GM21526 (cell line): ENCODE data around the gene ST6GALNAC1.

Experiments
- ATAC-seq: cut with Tn5 transposase; IDR thresholded peaks from one replicate; pipeline ENCODE4 v1.9.1; 2021; ENCODE audit warnings: moderate library complexity; ENCODE audit not compliant: unreplicated experiment, low FRiP score

ST6GALNAC1 gene

GRCh38 chr17:76643553-76644148 lies at the start of gene ST6GALNAC1:
ST6GALNAC1 (minus strand) TSS chr17:76643757; CDS start chr17:76643638, 119 bp downstream.
- no peak for ATAC-seq

- ATAC-seq = no peak
Observed at GRCh38 chr17:76691379-76692191, 48.0 kb upstream of the ST6GALNAC1 start.

- no peak for ATAC-seq
Observed at GRCh38 chr17:76690596-76691280, 47.2 kb upstream of the ST6GALNAC1 start.

- ATAC-seq = no peak
Observed at GRCh38 chr17:76689859-76690258, 46.3 kb upstream of the ST6GALNAC1 start.

DNA sequence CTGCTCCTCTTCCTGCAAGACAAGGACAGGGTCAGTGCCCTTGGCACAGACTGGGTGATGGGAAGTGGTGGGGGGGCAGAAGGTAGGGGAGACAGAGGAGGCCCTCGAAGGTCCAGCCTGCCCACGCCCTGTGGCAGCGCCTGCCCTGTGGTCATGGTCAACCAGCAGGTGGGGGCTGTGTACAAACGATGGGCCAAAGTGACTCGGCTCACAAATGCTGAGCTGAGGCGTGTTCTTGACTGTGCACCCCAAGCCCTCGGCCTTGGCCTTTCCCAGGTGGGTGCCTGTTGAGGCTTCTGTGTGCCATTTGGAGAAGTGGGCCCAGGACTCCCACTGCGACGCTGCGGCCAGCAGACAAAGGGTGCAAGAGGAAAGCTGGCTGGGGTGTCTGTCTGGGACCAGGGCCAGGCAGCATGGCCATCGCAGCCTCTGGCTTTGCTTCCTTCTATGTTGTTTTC lies 44.6 kb upstream of the ST6GALNAC1 start:
- ATAC-seq = no peak

DNA sequence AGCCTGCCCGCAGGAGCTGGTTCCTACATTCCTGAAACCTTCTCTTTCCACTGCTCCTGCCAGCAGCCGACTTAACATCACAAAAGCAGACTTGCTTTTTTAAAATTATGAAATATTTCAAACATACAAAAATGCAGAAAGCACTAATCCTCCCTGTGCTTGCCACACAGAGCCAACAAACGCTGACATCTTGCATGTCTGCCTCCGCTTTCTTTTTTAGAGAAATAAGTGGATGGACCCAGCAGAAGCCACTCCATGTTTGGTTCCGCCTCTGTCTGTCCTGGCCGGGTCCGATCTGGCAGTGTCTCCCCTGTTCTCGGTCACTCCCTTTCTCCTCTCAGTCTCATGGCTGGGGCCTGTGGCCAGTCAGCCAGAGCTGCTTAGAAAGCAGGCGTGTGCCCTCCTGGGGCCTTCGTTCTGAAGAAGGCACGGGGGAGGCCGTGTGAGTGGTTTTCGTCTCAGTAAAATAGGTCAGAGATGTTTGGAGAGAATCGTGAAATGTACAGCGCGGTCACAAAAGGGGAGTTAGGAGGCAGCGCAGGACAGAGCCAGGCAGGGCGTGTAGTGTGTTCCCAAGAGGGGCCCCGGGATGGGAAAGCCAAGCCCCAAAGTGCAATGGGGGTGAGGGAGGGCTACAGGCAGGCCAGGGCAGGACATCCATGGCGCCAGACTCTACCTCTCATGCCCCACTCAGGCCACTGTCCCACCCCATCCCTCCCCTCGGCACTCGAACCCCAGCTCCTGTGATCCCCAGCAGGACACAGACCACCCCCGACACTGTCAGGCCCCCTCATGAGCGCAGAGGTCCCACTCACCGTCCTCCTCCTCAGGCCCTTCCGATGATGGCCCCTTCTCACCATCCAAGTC lies 44.0 kb upstream of the ST6GALNAC1 start:
- no peak for ATAC-seq

DNA sequence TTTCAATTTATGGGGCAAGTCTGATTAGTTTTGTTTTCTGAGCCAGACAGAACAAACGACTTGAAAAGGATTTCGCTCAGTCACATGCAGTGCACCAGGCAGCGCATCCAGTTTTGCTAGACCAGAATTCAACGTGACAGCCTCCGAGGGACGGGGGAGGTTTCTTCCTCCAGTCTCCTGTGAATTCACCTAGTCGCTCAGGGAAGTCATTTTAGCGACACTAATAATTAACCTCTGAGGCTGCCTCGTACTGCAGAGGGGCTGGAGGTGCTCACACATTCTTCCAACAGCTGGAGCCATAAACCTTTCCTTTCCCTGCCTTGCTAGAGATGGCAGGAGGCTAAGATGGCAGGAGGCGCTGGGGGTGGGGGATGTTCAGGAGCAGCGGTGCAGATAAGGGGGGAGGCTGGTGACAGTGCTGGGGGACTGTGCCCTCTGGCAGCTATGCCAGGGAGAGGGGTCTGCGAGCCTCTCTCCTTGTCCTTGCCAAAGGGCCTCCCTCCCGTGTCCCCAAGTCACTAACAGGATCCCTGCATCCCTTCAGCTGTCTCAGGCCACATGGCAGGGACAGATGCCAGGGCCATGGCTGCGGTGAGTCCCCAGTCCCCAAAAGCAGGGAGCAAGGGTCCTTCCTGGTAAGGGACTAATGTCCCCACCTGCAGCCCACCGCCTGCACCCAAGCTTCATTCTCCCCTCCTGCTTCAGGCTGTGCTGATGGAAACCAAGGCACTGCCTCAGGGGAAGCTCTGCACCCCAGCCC lies 43.2 kb upstream of the ST6GALNAC1 start:
- ATAC-seq = no peak

DNA sequence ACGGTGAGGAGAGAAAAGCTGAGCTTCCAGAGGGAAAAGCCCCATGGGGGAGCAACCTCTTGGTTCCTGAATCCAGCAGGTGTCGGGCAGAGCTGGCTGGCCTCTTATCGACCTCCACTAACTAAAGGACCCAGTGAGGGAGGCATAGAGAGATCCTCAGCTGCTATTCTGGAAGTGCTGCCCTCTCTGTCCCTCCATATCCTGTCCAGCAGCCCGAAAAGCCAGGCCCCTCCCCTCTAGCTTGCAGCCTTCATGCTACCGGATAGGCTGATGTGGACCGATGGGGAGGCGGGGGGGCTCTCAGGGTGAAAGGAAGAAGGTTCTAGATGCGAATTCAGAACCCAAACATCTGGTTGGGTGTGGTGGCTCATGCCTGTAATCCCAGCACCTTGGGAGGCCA lies 42.3 kb upstream of the ST6GALNAC1 start:
- ATAC-seq = no peak

DNA sequence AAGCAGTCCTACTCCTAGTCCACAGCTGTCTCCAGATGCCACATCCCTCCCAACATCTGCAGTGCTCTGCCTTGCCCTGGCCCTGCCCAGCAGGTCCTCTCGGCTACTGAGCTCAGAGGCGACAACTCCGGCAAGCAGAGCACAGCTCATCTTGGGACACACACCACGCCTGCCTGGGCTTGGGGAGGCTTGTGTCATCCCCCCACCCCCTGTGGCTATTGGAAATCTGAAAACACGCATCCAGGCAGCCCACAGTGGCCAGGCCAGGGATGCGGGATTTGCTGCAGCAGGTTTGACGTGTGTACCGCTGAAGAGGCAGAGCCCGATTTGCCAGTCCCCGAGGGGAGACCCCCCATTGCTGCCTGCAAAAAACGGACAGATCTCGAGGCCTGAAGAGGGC lies 41.8 kb upstream of the ST6GALNAC1 start:
- no peak for ATAC-seq

DNA sequence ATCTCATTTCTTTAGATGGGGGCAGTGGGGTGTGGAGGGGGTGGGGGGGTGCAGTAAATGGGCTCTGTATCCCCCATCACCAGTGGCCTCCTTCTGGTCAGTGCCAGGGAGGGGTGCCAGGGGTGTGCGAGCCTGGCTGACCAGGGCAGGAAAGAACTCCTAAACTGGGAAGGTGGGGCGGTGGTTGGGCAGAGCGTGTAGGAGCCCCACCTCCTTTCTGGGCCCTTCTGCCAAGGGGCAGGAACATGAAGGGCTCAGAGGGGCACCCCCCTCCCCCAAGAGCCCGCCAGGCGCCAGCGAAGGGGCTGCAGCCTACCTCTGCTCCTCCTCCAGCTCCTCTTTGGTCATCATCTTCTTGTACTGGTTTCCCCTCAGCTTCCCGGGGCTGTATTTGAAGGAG lies 41.2 kb upstream of the ST6GALNAC1 start:
- ATAC-seq = no peak

- ATAC-seq = no peak
Observed at GRCh38 chr17:76683921-76684745, 40.6 kb upstream of the ST6GALNAC1 start.

DNA sequence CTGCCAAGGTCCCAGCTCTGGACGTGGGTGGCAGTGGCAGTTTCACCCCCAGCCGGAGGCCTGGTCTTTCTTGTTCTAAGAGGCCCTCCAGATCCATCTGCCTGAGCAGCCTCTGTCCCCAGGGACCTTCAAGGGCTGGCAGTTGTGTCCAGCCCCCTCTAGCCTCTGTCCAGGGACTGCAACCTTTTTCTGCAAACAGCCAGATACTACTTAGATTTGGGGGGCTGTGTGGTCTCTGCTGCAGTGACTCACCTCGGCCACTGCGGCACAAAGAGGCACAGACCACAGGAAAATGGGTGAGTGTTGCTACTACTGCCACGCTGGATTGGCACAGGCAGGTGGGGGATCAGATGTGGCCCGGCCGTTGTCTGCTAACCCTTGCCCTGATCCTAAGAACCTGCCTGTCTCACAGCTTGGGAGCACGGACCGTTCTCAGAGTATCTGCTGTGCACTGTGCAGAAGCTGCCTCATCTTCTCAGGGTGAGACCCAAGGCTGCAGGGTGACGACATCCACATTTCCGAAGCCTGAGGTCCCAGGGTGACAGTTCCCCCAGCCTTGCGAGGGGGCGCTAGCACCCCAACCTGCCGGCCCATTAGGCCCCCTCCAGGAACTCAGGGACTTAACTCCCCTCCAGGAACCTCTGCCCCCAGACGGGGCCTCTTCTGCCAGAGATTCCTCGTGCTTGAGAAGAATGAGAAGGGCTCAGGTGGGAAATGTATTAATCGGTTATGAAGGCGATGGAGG lies 39.6 kb upstream of the ST6GALNAC1 start:
- ATAC-seq = no peak

- no peak for ATAC-seq
Observed at GRCh38 chr17:76682296-76682695, 38.7 kb upstream of the ST6GALNAC1 start.

- ATAC-seq = no peak
Observed at GRCh38 chr17:76681222-76682137, 37.9 kb upstream of the ST6GALNAC1 start.

GRCh38 chr17:76679239-76679638 lies 35.7 kb upstream of the ST6GALNAC1 start:
- ATAC-seq = no peak

DNA sequence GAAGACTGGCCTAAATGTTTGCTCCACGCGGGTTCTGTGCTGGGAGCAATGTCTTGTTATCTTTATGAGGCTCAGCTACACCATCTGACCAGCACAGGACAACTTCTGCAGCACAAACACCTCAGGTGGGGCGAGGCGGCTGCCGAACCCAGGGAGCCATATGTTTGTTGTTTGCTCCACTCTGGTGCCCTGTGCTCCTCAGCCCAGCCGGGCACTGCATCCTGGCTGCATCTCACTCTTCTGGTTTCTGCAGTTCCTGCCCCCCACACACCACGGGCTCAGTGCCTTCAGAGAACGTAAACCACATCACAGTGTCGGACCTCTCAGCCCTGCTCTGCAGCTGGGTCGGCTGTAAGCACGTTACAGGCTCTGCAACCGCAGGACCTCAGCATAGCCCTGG lies 34.8 kb upstream of the ST6GALNAC1 start:
- ATAC-seq = no peak

- ATAC-seq = no peak
Observed at GRCh38 chr17:76677406-76677805, 33.8 kb upstream of the ST6GALNAC1 start.
